Brain microvascular endothelial cell (primary cell): ENCODE measurements around the gene PLPPR3.
A peak's percentile ranks its signal among the peaks of the same experiment; 100 is the strongest.
"Not testable (repeated sequence)": the region's sequence is repeated elsewhere in the genome, so short reads cannot be mapped to it uniquely, and the experiment has no call there.

Experiments used
- DNase-seq: peaks from one replicate; pipeline ENCODE4 v3.0.0-alpha.2; 2020
- H3K27ac ChIP-seq: fragments of 250-450 bp; sonication (Bioruptor Pico); 2 replicates; pipeline ENCODE4 v1.5.1; 2020; ENCODE audit warnings: mild to moderate bottlenecking, moderate library complexity
- H3K27me3 ChIP-seq: fragments of 250-450 bp; sonication (Bioruptor Pico); replicated peaks from 2 replicates; pipeline ENCODE4 v1.5.1; 2020; ENCODE audit warnings: mild to moderate bottlenecking
- H3K36me3 ChIP-seq: fragments of 250-450 bp; sonication (Bioruptor Pico); replicated peaks from 2 replicates; pipeline ENCODE4 v1.5.1; 2020; ENCODE audit warnings: mild to moderate bottlenecking
- H3K4me3 ChIP-seq: 2 replicates; pipeline ENCODE4 v1.5.1; 2011; ENCODE audit warnings: low read depth, mild to moderate bottlenecking, control low read depth, low read length, moderate library complexity
- CTCF ChIP-seq: IDR thresholded peaks from 2 replicates; pipeline ENCODE4 v1.5.1; 2011; ENCODE audit warnings: low read depth, mild to moderate bottlenecking, moderate library complexity, low read length, control low read depth, inconsistent platforms; ENCODE audit errors: missing control alignments
- in situ Hi-C: cut with HindIII; loops from 2 replicates; pipeline ENCODE4 v1.10.0; 2017; ENCODE audit warnings: low sequenced_read_pairs, low pct_ligation_motif_present

The PLPPR3 gene

GRCh38 chr19:824885-825284, 3.1 kb upstream of the PLPPR3 start:
- H3K27me3 ChIP-seq, result peaks cover 2% of the 10 kb centered on the region
- no peak overlapping the region for H3K4me3 ChIP-seq
- in situ Hi-C loops, result no loop called here
- no peak overlapping the region for H3K27ac ChIP-seq
- DNase-seq, result no peak
- no peaks in the 10 kb centered on the region for H3K36me3 ChIP-seq
- TF ChIP-seq CTCF, result no peak

GRCh38 chr19:823565-824121, 1.9 kb upstream of the PLPPR3 start:
- Histone ChIP-seq H3K4me3 (no peak overlapping the region), H3K36me3 (no peaks in the 10 kb centered on the region), H3K27me3 (peaks cover 2% of the 10 kb centered on the region), H3K27ac (no peak overlapping the region)
- in situ Hi-C loops, result no loop called here
- TF ChIP-seq CTCF, result no peak
- DNase-seq, result no peak

DNA sequence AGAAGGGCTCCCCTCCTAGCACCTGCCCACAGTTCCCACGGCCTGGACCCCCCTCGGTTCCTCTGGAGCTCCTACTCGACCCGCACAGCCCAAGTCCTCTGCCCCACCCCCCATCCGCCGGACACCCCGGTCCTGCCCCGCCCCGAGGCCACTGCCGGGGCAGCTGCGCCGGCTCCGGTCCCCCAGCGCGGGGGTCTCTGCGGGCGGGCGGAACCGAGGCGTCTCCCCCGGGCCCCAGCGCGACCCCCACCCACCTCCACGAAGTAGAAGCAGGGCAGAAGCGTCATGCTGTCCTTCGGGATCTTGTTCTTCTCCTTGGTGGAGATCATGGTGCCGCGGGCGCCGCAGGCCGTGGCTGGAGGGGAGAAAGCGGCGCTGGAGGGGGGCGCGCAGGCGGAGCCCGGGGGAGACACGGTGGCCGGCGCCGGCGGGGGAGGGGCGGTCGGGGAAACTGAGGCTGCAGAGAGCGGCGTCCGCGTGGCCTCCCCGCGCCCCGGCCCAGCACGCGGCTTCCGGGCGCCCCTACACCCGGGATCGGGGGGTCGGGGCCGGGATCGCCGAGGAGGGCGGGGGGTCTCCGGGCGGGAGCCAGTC, 427 bp downstream of the PLPPR3 start:
- no peak for TF ChIP-seq CTCF
- Histone ChIP-seq H3K27me3 (peaks cover 2% of the 10 kb centered on the region), H3K4me3 (peak overlapping the region; percentile 17), H3K36me3 (no peaks in the 10 kb centered on the region), H3K27ac (no peak overlapping the region)
- no peak for DNase-seq
- in situ Hi-C loops, result no loop called here

DNA sequence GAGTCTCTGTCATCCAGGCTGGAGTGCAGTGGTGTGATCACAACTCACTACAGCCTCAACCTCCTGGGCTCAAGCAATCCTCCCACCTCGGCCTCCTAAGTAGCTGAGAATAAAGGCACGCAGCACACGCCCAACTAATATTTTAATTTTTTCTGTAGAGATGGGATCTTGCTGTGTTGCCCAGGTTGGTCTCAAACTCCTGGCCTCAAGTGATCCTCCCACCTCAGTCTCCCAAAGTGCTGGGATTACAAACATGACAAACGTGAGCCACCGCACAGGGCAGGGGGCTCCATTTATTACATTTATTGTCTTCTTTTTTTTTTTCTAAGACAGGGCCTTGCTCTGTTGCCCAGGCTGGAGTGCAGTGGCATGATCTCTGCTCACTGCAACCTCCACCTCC, 1.5 kb downstream of the PLPPR3 start:
- H3K27me3 ChIP-seq, H3K27ac ChIP-seq, H3K4me3 ChIP-seq, H3K36me3 ChIP-seq, in situ Hi-C loops, DNase-seq: not testable (repeated sequence)

- TF ChIP-seq CTCF, result no peak
- Histone ChIP-seq H3K4me3 (no peak overlapping the region), H3K27ac (no peak overlapping the region), H3K27me3 (no peaks in the 10 kb centered on the region), H3K36me3 (peaks cover 28% of the 10 kb centered on the region)
- in situ Hi-C loops, result no loop called here
- DNase-seq, result no peak
These were observed 5.3 kb downstream of the PLPPR3 start for GRCh38 chr19:816500-816857.

GRCh38 chr19:815775-816499, 5.8 kb downstream of the PLPPR3 start:
- H3K27ac ChIP-seq, result no peak overlapping the region
- in situ Hi-C loops, result no loop called here
- no peak for DNase-seq
- no peaks in the 10 kb centered on the region for H3K27me3 ChIP-seq
- TF ChIP-seq CTCF, result no peak
- peaks cover 34% of the 10 kb centered on the region for H3K36me3 ChIP-seq
- no peak overlapping the region for H3K4me3 ChIP-seq
